ENCODE results near the gene C16orf89. TPM values are rescaled to one million over a fixed set of nuclear protein-coding genes. Genes with fewer than 3 reads are reported as not detected.

C16orf89 gene
- total RNA-seq, 1 experiment from 2014 or later: 1.8 TPM

DNA sequence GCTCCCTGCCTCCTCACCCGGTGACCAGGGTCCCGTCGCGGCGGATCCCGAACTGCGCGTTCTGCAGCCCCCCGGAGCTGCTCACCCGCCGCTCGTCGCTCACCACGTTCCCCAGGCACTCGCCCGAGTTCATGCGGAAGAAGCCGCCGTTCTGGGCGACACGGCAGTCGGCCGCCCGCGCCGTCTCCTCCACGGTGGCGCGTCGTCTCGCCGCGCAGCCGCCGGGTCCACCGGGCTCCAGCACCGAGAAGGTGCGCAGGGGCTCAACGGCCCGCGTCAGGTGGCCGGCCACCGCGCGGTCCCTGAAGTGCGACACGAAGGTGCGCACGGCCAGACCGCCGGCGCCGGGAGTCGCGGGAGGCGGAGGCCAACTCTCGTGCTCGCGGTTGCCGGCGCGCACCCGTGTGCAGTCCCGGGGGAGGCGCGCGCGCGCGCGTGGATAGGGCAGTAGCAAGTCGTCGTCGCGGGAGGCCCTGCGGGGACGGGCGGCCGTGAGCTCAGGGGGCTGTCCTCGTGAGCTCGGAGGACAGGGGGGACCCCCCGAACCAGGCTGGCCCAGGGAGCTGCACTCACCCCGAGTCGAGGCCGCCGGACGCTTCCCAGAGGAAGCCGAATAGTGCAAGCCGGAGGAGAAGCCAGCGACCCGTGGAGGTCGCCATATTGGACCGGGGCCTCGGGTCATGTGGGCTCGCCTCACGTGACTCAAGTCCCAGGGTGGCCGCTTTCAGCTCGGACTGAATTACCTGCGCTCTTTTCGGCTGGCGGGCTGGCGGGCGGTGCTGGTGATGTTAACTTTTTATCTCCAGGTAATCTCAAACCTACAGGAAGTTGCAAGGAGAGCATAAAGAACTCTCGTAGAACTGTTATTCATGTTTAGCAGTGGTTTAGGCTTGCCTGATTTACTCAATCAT lies 32.2 kb downstream of the C16orf89 start, which contains the start of gene NAGPA (continued):
- TF ChIP-seq, protein P1, sequence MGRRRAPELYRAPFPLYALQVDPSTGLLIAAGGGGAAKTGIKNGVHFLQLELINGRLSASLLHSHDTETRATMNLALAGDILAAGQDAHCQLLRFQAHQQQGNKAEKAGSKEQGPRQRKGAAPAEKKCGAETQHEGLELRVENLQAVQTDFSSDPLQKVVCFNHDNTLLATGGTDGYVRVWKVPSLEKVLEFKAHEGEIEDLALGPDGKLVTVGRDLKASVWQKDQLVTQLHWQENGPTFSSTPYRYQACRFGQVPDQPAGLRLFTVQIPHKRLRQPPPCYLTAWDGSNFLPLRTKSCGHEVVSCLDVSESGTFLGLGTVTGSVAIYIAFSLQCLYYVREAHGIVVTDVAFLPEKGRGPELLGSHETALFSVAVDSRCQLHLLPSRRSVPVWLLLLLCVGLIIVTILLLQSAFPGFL (CRISPR knock-in tag; IDR thresholded peaks at IDR 0.05; ENCODE audit: borderline replicate concordance): no peak
- TF ChIP-seq, protein P2, sequence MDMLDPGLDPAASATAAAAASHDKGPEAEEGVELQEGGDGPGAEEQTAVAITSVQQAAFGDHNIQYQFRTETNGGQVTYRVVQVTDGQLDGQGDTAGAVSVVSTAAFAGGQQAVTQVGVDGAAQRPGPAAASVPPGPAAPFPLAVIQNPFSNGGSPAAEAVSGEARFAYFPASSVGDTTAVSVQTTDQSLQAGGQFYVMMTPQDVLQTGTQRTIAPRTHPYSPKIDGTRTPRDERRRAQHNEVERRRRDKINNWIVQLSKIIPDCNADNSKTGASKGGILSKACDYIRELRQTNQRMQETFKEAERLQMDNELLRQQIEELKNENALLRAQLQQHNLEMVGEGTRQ (CRISPR knock-in tag; IDR thresholded peaks at IDR 0.05): peak; percentile 100
- no peak for TF ChIP-seq NFE2L1 (CRISPR knock-in tag; IDR thresholded peaks at IDR 0.05)
- TF ChIP-seq ZNF317 (CRISPR knock-in tag; IDR thresholded peaks at IDR 0.05; ENCODE audit: borderline replicate concordance, low read depth): no peak
- no peak for TF ChIP-seq ZNF138 (CRISPR knock-in tag; conservative IDR thresholded peaks at IDR 0.05)
- TF ChIP-seq, protein P3, sequence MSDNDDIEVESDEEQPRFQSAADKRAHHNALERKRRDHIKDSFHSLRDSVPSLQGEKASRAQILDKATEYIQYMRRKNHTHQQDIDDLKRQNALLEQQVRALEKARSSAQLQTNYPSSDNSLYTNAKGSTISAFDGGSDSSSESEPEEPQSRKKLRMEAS (CRISPR knock-in tag; IDR thresholded peaks at IDR 0.05): peak; percentile 49; the same call in 1 of the 2 replicates
- TF ChIP-seq, protein P4, sequence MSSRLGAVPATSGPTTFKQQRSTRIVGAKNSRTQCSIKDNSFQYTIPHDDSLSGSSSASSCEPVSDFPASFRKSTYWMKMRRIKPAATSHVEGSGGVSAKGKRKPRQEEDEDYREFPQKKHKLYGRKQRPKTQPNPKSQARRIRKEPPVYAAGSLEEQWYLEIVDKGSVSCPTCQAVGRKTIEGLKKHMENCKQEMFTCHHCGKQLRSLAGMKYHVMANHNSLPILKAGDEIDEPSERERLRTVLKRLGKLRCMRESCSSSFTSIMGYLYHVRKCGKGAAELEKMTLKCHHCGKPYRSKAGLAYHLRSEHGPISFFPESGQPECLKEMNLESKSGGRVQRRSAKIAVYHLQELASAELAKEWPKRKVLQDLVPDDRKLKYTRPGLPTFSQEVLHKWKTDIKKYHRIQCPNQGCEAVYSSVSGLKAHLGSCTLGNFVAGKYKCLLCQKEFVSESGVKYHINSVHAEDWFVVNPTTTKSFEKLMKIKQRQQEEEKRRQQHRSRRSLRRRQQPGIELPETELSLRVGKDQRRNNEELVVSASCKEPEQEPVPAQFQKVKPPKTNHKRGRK (CRISPR knock-in tag; IDR thresholded peaks at IDR 0.05; ENCODE audit: borderline replicate concordance): 0 out of 2 replicates have a peak, but pooled peaks have one; percentile 28
- TF ChIP-seq GABPB1 (CRISPR knock-in tag; IDR thresholded peaks at IDR 0.05): peak; percentile 86
- TF ChIP-seq, protein P5, sequence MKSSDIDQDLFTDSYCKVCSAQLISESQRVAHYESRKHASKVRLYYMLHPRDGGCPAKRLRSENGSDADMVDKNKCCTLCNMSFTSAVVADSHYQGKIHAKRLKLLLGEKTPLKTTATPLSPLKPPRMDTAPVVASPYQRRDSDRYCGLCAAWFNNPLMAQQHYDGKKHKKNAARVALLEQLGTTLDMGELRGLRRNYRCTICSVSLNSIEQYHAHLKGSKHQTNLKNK (CRISPR knock-in tag; IDR thresholded peaks at IDR 0.05): no peak
- peak; percentile 65 for TF ChIP-seq SP1 (CRISPR knock-in tag; conservative IDR thresholded peaks at IDR 0.05)
- TF ChIP-seq FOXK1 (CRISPR knock-in tag; IDR thresholded peaks at IDR 0.05): peak; percentile 86; the same call in 1 of the 2 replicates
- no peak for TF ChIP-seq ELF4 (CRISPR knock-in tag; IDR thresholded peaks at IDR 0.05; ENCODE audit: low read depth)
- no peak for TF ChIP-seq RORB (CRISPR knock-in tag; IDR thresholded peaks at IDR 0.05)
- peak; percentile 26; the same call in 1 of the 2 replicates for TF ChIP-seq TP53 (CRISPR knock-in tag; IDR thresholded peaks at IDR 0.05)
- no peak for TF ChIP-seq NR2C2 (CRISPR knock-in tag; IDR thresholded peaks at IDR 0.05)
- TF ChIP-seq, protein P6, sequence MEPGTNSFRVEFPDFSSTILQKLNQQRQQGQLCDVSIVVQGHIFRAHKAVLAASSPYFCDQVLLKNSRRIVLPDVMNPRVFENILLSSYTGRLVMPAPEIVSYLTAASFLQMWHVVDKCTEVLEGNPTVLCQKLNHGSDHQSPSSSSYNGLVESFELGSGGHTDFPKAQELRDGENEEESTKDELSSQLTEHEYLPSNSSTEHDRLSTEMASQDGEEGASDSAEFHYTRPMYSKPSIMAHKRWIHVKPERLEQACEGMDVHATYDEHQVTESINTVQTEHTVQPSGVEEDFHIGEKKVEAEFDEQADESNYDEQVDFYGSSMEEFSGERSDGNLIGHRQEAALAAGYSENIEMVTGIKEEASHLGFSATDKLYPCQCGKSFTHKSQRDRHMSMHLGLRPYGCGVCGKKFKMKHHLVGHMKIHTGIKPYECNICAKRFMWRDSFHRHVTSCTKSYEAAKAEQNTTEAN (CRISPR knock-in tag; IDR thresholded peaks at IDR 0.05): peak; percentile 59; the same call in 1 of the 2 replicates
- TF ChIP-seq, protein P7, sequence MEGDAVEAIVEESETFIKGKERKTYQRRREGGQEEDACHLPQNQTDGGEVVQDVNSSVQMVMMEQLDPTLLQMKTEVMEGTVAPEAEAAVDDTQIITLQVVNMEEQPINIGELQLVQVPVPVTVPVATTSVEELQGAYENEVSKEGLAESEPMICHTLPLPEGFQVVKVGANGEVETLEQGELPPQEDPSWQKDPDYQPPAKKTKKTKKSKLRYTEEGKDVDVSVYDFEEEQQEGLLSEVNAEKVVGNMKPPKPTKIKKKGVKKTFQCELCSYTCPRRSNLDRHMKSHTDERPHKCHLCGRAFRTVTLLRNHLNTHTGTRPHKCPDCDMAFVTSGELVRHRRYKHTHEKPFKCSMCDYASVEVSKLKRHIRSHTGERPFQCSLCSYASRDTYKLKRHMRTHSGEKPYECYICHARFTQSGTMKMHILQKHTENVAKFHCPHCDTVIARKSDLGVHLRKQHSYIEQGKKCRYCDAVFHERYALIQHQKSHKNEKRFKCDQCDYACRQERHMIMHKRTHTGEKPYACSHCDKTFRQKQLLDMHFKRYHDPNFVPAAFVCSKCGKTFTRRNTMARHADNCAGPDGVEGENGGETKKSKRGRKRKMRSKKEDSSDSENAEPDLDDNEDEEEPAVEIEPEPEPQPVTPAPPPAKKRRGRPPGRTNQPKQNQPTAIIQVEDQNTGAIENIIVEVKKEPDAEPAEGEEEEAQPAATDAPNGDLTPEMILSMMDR (IDR thresholded peaks at IDR 0.05): no peak
- TF ChIP-seq, protein P8, sequence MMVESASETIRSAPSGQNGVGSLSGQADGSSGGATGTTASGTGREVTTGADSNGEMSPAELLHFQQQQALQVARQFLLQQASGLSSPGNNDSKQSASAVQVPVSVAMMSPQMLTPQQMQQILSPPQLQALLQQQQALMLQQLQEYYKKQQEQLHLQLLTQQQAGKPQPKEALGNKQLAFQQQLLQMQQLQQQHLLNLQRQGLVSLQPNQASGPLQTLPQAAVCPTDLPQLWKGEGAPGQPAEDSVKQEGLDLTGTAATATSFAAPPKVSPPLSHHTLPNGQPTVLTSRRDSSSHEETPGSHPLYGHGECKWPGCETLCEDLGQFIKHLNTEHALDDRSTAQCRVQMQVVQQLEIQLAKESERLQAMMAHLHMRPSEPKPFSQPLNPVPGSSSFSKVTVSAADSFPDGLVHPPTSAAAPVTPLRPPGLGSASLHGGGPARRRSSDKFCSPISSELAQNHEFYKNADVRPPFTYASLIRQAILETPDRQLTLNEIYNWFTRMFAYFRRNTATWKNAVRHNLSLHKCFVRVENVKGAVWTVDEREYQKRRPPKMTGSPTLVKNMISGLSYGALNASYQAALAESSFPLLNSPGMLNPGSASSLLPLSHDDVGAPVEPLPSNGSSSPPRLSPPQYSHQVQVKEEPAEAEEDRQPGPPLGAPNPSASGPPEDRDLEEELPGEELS (CRISPR knock-in tag; IDR thresholded peaks at IDR 0.05): peak; percentile 30; the same call in 1 of the 2 replicates
- TF ChIP-seq, protein P9, sequence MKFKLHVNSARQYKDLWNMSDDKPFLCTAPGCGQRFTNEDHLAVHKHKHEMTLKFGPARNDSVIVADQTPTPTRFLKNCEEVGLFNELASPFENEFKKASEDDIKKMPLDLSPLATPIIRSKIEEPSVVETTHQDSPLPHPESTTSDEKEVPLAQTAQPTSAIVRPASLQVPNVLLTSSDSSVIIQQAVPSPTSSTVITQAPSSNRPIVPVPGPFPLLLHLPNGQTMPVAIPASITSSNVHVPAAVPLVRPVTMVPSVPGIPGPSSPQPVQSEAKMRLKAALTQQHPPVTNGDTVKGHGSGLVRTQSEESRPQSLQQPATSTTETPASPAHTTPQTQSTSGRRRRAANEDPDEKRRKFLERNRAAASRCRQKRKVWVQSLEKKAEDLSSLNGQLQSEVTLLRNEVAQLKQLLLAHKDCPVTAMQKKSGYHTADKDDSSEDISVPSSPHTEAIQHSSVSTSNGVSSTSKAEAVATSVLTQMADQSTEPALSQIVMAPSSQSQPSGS (CRISPR knock-in tag; IDR thresholded peaks at IDR 0.05; ENCODE audit: borderline replicate concordance, low read depth): no peak
- TF ChIP-seq MXD4 (CRISPR knock-in tag; IDR thresholded peaks at IDR 0.05; ENCODE audit: borderline replicate concordance): no peak
- TF ChIP-seq, protein P10, sequence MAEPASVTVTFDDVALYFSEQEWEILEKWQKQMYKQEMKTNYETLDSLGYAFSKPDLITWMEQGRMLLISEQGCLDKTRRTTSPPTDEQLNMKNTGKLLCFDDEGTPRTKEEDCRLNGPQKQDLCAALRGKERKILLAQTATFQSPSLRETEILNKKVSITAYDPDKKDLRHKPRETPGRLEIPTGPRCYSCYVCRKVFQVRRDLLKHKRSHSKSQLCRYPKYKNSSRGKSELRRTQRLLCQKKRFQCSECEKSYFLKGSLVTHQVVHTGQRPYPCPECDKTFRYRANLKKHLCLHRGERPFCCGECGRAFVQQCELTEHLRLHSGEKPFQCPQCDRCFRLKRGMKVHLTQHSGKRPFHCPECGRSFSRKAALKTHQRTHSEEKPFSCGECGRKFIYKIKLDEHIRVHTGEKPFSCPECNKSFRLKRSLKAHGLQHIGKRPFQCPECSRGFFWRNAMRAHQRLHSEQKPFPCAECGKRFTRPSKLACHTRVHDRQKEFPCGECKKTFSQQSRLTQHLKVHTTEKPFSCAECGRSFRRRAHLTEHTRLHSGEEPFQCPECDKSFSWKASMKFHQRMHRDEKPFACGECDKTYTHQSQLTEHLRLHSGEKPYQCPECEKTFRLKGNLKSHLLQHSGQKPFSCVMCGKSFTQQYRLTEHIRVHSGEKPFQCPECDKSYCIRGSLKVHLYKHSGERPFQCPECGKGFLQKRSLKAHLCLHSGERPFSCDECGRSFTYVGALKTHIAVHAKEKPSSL (CRISPR knock-in tag; conservative IDR thresholded peaks at IDR 0.05): no peak
- no peak for TF ChIP-seq MYBL2 (CRISPR knock-in tag; IDR thresholded peaks at IDR 0.05)
- no peak for TF ChIP-seq TCF7 (CRISPR knock-in tag; IDR thresholded peaks at IDR 0.05; ENCODE audit: low read depth)
- peak; percentile 25; the same call in 1 of the 2 replicates for TF ChIP-seq RELA (CRISPR knock-in tag; IDR thresholded peaks at IDR 0.05; ENCODE audit: borderline replicate concordance)

All from WTC11 (cell line).